IMR-90 (cell line): Measurements from ENCODE around the gene PLCH1. TPM values are rescaled to one million over a fixed set of nuclear protein-coding genes. Genes with fewer than 3 reads are reported as not detected.

ENCODE experiments used
- ATAC-seq: fragments of 200-7000 bp; cut with Tn5 transposase; 2 replicates; pipeline ENCODE4 v1.9.1; 2020; ENCODE audit warnings: low read depth, mild to moderate bottlenecking, moderate library complexity
- BruUV-seq: library from RNA; stranded (reverse); fragments of 400-500 nt; replicated peaks from 2 replicates; lab custom pipeline; 2021; lab: Mats Ljungman, UMichigan
- CTCF ChIA-PET: fragments of 300-600 bp; formaldehyde crosslinking; extraction: SDS; loops from one replicate; lab custom pipeline; 2021; ENCODE audit warnings: antibody characterized with exemption; lab: Yijun Ruan, JAX
- POLR2A ChIA-PET: fragments of 300-600 bp; sonication (Branson Sonifier 250); formaldehyde crosslinking; loops from one replicate; lab custom pipeline; 2022; ENCODE audit warnings: antibody characterized with exemption; ENCODE audit not compliant: unreplicated experiment; lab: Charles Lee
- DNase-seq: peaks from one replicate; pipeline ENCODE4 v3.0.0; 2013
- H2AFZ ChIP-seq: replicated peaks from 2 replicates; pipeline ENCODE3; 2013; ENCODE audit warnings: low read length, mild to moderate bottlenecking; ENCODE audit not compliant: poor library complexity
- H2AK5ac ChIP-seq: 2 replicates; pipeline ENCODE4 v1.6.1; 2013; ENCODE audit warnings: low read depth, low read length, inconsistent platforms
- H2AK9ac ChIP-seq: replicated peaks from 2 replicates; pipeline ENCODE3; 2013; ENCODE audit warnings: mild to moderate bottlenecking, low read depth, low read length, moderate library complexity; ENCODE audit not compliant: poor library complexity
- H2BK120ac ChIP-seq: 2 replicates; pipeline ENCODE4 v1.6.1; 2013; ENCODE audit warnings: low read depth, low read length, inconsistent platforms
- H2BK15ac ChIP-seq: 3 replicates; pipeline ENCODE4 v1.6.1; 2013; ENCODE audit warnings: low read depth, low read length, inconsistent platforms
- H2BK20ac ChIP-seq: 2 replicates; pipeline ENCODE4 v1.6.1; 2013; ENCODE audit warnings: low read depth, mild to moderate bottlenecking, inconsistent platforms, low read length, moderate library complexity
- H2BK5ac ChIP-seq: 2 replicates; pipeline ENCODE4 v1.6.1; 2013; ENCODE audit warnings: mild to moderate bottlenecking, low read depth, low read length, inconsistent platforms; ENCODE audit not compliant: poor library complexity, severe bottlenecking
- H3K14ac ChIP-seq: replicated peaks from 2 replicates; pipeline ENCODE4 v1.6.1; 2013; ENCODE audit warnings: low read depth, low read length, inconsistent platforms
- H3K18ac ChIP-seq: 2 replicates; pipeline ENCODE4 v1.6.1; 2013; ENCODE audit warnings: low read depth, low read length, control low read depth
- H3K23ac ChIP-seq: 2 replicates; pipeline ENCODE4 v1.6.1; 2013; ENCODE audit warnings: low read depth, low read length, inconsistent platforms
- H3K27ac ChIP-seq: 2 replicates; pipeline ENCODE4 v1.5.1; 2013; ENCODE audit warnings: mild to moderate bottlenecking, control low read depth, low read length; ENCODE audit not compliant: insufficient read depth
- H3K27me3 ChIP-seq: 2 replicates; pipeline ENCODE4 v1.6.1; 2013; ENCODE audit warnings: low read length; ENCODE audit not compliant: control insufficient read depth, insufficient read depth
- H3K36me3 ChIP-seq: 2 replicates; pipeline ENCODE4 v1.6.1; 2013; ENCODE audit warnings: low read length, mixed read lengths; ENCODE audit not compliant: control insufficient read depth, insufficient read depth
- H3K4ac ChIP-seq: 2 replicates; pipeline ENCODE4 v1.6.1; 2013; ENCODE audit warnings: low read depth, low read length, inconsistent platforms
- H3K4me1 ChIP-seq: 2 replicates; pipeline ENCODE4 v1.6.1; 2013; ENCODE audit warnings: low read length, mixed read lengths; ENCODE audit not compliant: control insufficient read depth, insufficient read depth
- H3K4me2 ChIP-seq: 2 replicates; pipeline ENCODE4 v1.6.1; 2013; ENCODE audit warnings: low read depth, mild to moderate bottlenecking, control low read depth, low read length, moderate library complexity
- H3K4me3 ChIP-seq: 2 replicates; pipeline ENCODE4 v1.5.1; 2013; ENCODE audit warnings: low read depth, mild to moderate bottlenecking, control low read depth, low read length, moderate library complexity; ENCODE audit not compliant: insufficient read depth
- H3K56ac ChIP-seq: 2 replicates; pipeline ENCODE4 v1.6.1; 2013; ENCODE audit warnings: low read length, inconsistent platforms; ENCODE audit not compliant: insufficient read depth; ENCODE audit errors: extremely low read depth
- H3K79me1 ChIP-seq, 2 experiments: 2 replicates each; pipeline ENCODE4 v1.6.1; 2013; ENCODE audit warnings: low read length in 2 of 2, inconsistent platforms in 1 of 2, low read depth in 1 of 2
- H3K9ac ChIP-seq: 2 replicates; pipeline ENCODE4 v1.6.1; 2013; ENCODE audit warnings: low read depth, low read length, control low read depth
- H3K9me1 ChIP-seq: 2 replicates; pipeline ENCODE4 v1.6.1; 2013; ENCODE audit warnings: low read length, inconsistent platforms; ENCODE audit not compliant: insufficient read depth
- H3K9me3 ChIP-seq: 2 replicates; pipeline ENCODE4 v1.6.1; 2013; ENCODE audit warnings: low read length; ENCODE audit not compliant: control insufficient read depth, insufficient read depth
- H4K20me1 ChIP-seq: 2 replicates; pipeline ENCODE4 v1.6.1; 2013; ENCODE audit warnings: low read length, inconsistent platforms; ENCODE audit not compliant: insufficient read depth
- H4K5ac ChIP-seq: 2 replicates; pipeline ENCODE4 v1.6.1; 2013; ENCODE audit warnings: mild to moderate bottlenecking, low read depth, low read length, control low read depth
- H4K8ac ChIP-seq, 2 experiments: 2 replicates each; pipeline ENCODE4 v1.6.1; 2013; ENCODE audit warnings: low read depth in 2 of 2, low read length in 2 of 2, control low read depth in 1 of 2, inconsistent platforms in 1 of 2
- H4K91ac ChIP-seq: 2 replicates; pipeline ENCODE4 v1.6.1; 2013; ENCODE audit warnings: low read depth, low read length, inconsistent platforms; ENCODE audit not compliant: insufficient read depth
- BHLHE40 ChIP-seq: fragments of 150-350 bp; IDR thresholded peaks from 2 replicates; pipeline ENCODE4 v1.6.1; 2016; ENCODE audit warnings: mild to moderate bottlenecking, low read depth, low read length
- CEBPB ChIP-seq: IDR thresholded peaks from 2 replicates; pipeline ENCODE4 v1.6.1; 2012; ENCODE audit warnings: low read depth, low read length, improper control_type of control experiment
- CHD1 ChIP-seq: IDR thresholded peaks from 2 replicates; pipeline ENCODE4 v1.6.1; 2012; ENCODE audit warnings: low read depth, low read length, improper control_type of control experiment
- CTCF ChIP-seq: conservative IDR thresholded peaks from 2 replicates; pipeline ENCODE4 v1.5.1; 2012; ENCODE audit warnings: mild to moderate bottlenecking, low read depth, low read length, improper control_type of control experiment
- FOS ChIP-seq: fragments of 150-350 bp; IDR thresholded peaks from 2 replicates; pipeline ENCODE4 v1.6.1; 2016; ENCODE audit warnings: low read depth, low read length
- MAFK ChIP-seq: IDR thresholded peaks from 2 replicates; pipeline ENCODE4 v1.6.1; 2012; ENCODE audit warnings: low read depth, low read length, improper control_type of control experiment
- MAZ ChIP-seq: IDR thresholded peaks from 2 replicates; pipeline ENCODE4 v1.6.1; 2012; ENCODE audit warnings: low read depth, mild to moderate bottlenecking, low read length, improper control_type of control experiment, moderate library complexity, borderline replicate concordance
- MXI1 ChIP-seq: IDR thresholded peaks from 2 replicates; pipeline ENCODE4 v1.6.1; 2012; ENCODE audit warnings: low read depth, mild to moderate bottlenecking, low read length, moderate library complexity, borderline replicate concordance
- NFE2L2 ChIP-seq: fragments of 150-350 bp; IDR thresholded peaks from 2 replicates; pipeline ENCODE4 v1.6.1; 2016; ENCODE audit warnings: low read depth, mild to moderate bottlenecking, low read length
- POLR2A ChIP-seq: IDR thresholded peaks from 2 replicates; pipeline ENCODE4 v1.6.1; 2012; ENCODE audit warnings: mild to moderate bottlenecking, low read depth, low read length
- RAD21 ChIP-seq: IDR thresholded peaks from 2 replicates; pipeline ENCODE4 v1.6.1; 2012; ENCODE audit warnings: low read length, improper control_type of control experiment
- RCOR1 ChIP-seq: IDR thresholded peaks from 2 replicates; pipeline ENCODE4 v1.6.1; 2012; ENCODE audit warnings: mild to moderate bottlenecking, low read length, improper control_type of control experiment; ENCODE audit not compliant: insufficient replicate concordance
- RFX5 ChIP-seq: IDR thresholded peaks from 2 replicates; pipeline ENCODE4 v1.8.0; 2012; ENCODE audit warnings: low read depth, mild to moderate bottlenecking, low read length, moderate library complexity
- SMC3 ChIP-seq: fragments of 150-350 bp; IDR thresholded peaks from 2 replicates; pipeline ENCODE4 v1.6.1; 2016; ENCODE audit warnings: low read depth, mild to moderate bottlenecking, antibody characterized with exemption, low read length, moderate library complexity
- USF2 ChIP-seq: fragments of 150-350 bp; IDR thresholded peaks from 2 replicates; pipeline ENCODE4 v1.6.1; 2017; ENCODE audit warnings: mild to moderate bottlenecking, antibody characterized with exemption, low read length, low read depth
- WGBS, 2 experiments: methylation state at CpG; one replicate each; pipeline versions ENCODE4 v1.1.5 to v1.1.7; 2013; ENCODE audit warnings: missing lambda C conversion rate in 2 of 2; ENCODE audit not compliant: insufficient read length in 1 of 2; ENCODE audit errors: extremely low coverage in 2 of 2; 5-methylcytosine and 5-hydroxymethylcytosine counted together
- dilution Hi-C: fragments of 300-500 bp; cut with HindIII; formaldehyde crosslinking; loops from one replicate; pipeline ENCODE4 v1.14.3; 2018; ENCODE audit warnings: low sequenced_read_pairs; ENCODE audit not compliant: unreplicated experiment
- in situ Hi-C: fragments of 300-500 bp; cut with MboI; formaldehyde crosslinking; loops from 3 replicates; pipeline ENCODE4 v1.14.3; 2019; ENCODE audit warnings: low sequenced_read_pairs, inconsistent platforms, mixed read lengths
- intact Hi-C: fragments of 100-400 bp; cut with micrococcal nuclease; formaldehyde crosslinking; loops from 2 replicates; pipeline ENCODE4 v1.10.0; 2022
- polyA plus RNA-seq, 3 experiments: library from polyadenylated mRNA; depleted of rRNA; stranded (reverse); fragments of >200 nt; gene quantifications; 2 replicates each; pipeline ENCODE4 v1.2.3, GENCODE V29; 2012; ENCODE audit warnings: low replicate concordance in 1 of 3
- total RNA-seq: library from RNA; depleted of rRNA; stranded (reverse); fragments of >200 nt; gene quantifications from 2 replicates; pipeline ENCODE4 v1.2.3, GENCODE V29; 2012
- TF ChIP-seq, protein P1 (sequence below): fragments of 150-350 bp; IDR thresholded peaks from 2 replicates; pipeline ENCODE4 v1.6.1; 2016; ENCODE audit warnings: low read depth, mild to moderate bottlenecking, low read length, moderate library complexity, borderline replicate concordance

PLCH1 gene
- total and polyA plus RNA-seq, 2 of the 4 experiments (the other 2 are of a cell fraction) = not detected

DNA sequence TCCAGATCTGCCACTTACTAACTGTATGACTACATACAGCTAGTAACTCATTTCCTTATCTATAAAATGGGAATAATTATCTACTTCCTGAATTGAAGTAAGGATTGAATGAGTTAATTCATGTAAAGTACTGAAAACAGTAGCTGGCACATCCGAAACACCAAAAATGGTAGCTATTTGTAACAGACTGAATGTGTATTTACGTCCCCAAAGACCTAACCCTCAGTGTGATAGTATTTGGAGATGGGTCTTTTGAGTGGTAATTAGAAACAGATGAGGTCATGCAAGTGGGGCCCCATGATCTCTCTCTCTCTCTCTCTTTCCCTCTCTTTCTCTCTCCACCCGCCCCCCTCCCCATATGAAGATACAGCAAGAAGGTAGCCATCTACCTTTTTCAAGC, 146.2 kb downstream of the PLCH1 start:
- DNase-seq (no peak), ATAC-seq (no peak)
- intact Hi-C loops = no loop called here
- in situ Hi-C loops = no loop called here
- Histone ChIP-seq H2BK15ac (no peak overlapping the region), H3K9me3 (no peaks in the 10 kb centered on the region), H3K79me1 (no peaks in the 10 kb centered on the region), H3K4ac (no peak overlapping the region), H4K91ac (no peak overlapping the region), H3K9ac (no peak overlapping the region), H3K56ac (no peak overlapping the region), H3K9me1 (no peaks in the 10 kb centered on the region), H2AFZ (no peak overlapping the region), H3K4me3 (no peak overlapping the region), H3K14ac (no peak overlapping the region), H2AK9ac (no peak overlapping the region), H4K8ac (no peak overlapping the region), H3K18ac (no peak overlapping the region), H4K20me1 (no peaks in the 10 kb centered on the region), H4K5ac (no peak overlapping the region), H2BK120ac (no peak overlapping the region), H3K23ac (no peak overlapping the region), H3K27ac (no peak overlapping the region), H2BK5ac (no peak overlapping the region), H2BK20ac (no peak overlapping the region), H3K27me3 (no peaks in the 10 kb centered on the region), H3K36me3 (no peaks in the 10 kb centered on the region), H3K4me2 (no peak overlapping the region), H3K4me1 (no peaks in the 10 kb centered on the region), H2AK5ac (no peak overlapping the region)
- POLR2A ChIA-PET = no interaction called here
- dilution Hi-C loops = no loop called here
- TF ChIP-seq MXI1 (no peak), RCOR1 (no peak), CHD1 (no peak), POLR2A (no peak), FOS (no peak), BHLHE40 (no peak), MAFK (no peak), RFX5 (no peak), NFE2L2 (no peak), CEBPB (no peak), CTCF (no peak), RAD21 (no peak), SMC3 (no peak), MAZ (no peak), USF2 (no peak)
- TF ChIP-seq, protein P1, sequence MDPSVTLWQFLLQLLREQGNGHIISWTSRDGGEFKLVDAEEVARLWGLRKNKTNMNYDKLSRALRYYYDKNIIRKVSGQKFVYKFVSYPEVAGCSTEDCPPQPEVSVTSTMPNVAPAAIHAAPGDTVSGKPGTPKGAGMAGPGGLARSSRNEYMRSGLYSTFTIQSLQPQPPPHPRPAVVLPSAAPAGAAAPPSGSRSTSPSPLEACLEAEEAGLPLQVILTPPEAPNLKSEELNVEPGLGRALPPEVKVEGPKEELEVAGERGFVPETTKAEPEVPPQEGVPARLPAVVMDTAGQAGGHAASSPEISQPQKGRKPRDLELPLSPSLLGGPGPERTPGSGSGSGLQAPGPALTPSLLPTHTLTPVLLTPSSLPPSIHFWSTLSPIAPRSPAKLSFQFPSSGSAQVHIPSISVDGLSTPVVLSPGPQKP = no peak
- BruUV-seq = no TSS peak
- CTCF ChIA-PET = interaction anchor here (0.9 kb wide), 1 partner anchor 20 kb away, joined by 3 read pairs; no protein-coding TSS in a partner anchor
- WGBS, 2 experiments = no CpG with 5 or more reads among the region's 3 CpGs
